Measurements from ENCODE around the gene C1orf159.
"Not testable (repeated sequence)": the region's sequence is repeated elsewhere in the genome, so short reads cannot be mapped to it uniquely, and the experiment has no call there.

GRCh38 chr1:1152431-1152830, 36.5 kb upstream of the C1orf159 start:
- not testable (repeated sequence) for TF ChIP-seq POLR2A, CTCF, EP300, POLR2AphosphoS5 (IDR thresholded peaks at IDR 0.05)

Measured in sigmoid colon (tissue), 4 donors.